PC-9 (cell line): Measurements from ENCODE around the gene RPS6KA6.

Source experiments
- EZH2 ChIP-seq: fragments of 200-600 bp; sonication (generic); IDR thresholded peaks from 2 replicates; pipeline ENCODE4 v1.8.0; 2017; ENCODE audit warnings: antibody characterized with exemption, low read depth
- TF ChIP-seq, protein P1 (sequence below): fragments of 200-600 bp; sonication (generic); conservative IDR thresholded peaks from 2 replicates; pipeline ENCODE4 v1.6.1; 2017; ENCODE audit warnings: mixed run types, antibody characterized with exemption, mild to moderate bottlenecking, moderate library complexity

DNA sequence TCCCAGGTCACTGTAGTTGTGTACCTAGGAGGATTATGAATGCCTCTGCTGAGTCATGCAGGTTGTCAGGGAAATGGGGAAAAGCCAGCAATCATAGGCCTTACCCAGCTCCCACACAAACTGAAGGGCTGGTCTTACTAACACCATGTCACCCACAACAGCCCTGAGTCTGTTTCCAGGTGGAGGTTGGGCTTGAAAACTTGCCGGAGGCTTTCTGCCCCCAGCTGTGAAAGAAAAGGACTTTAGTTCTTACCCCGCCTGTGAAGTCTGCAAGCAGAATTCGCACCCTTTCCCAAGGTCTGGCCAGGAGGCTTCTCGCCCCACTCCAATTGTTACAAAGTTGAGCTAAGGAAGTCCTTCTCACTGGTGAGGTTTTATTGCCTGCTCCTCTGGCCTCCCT is 143.9 kb downstream of the RPS6KA6 start:
- TF ChIP-seq, protein P1, sequence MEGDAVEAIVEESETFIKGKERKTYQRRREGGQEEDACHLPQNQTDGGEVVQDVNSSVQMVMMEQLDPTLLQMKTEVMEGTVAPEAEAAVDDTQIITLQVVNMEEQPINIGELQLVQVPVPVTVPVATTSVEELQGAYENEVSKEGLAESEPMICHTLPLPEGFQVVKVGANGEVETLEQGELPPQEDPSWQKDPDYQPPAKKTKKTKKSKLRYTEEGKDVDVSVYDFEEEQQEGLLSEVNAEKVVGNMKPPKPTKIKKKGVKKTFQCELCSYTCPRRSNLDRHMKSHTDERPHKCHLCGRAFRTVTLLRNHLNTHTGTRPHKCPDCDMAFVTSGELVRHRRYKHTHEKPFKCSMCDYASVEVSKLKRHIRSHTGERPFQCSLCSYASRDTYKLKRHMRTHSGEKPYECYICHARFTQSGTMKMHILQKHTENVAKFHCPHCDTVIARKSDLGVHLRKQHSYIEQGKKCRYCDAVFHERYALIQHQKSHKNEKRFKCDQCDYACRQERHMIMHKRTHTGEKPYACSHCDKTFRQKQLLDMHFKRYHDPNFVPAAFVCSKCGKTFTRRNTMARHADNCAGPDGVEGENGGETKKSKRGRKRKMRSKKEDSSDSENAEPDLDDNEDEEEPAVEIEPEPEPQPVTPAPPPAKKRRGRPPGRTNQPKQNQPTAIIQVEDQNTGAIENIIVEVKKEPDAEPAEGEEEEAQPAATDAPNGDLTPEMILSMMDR = no peak
- no peak for TF ChIP-seq EZH2
